Superior temporal gyrus (tissue), 1 donor: ENCODE measurements around the gene CEACAM21.
A peak's percentile ranks its signal among the peaks of the same experiment; 100 is the strongest.
"Not testable (repeated sequence)": the region's sequence is repeated elsewhere in the genome, so short reads cannot be mapped to it uniquely, and the experiment has no call there.

Experiments
- DNase-seq: peaks from one replicate; pipeline ENCODE4 v3.0.0-alpha.2; 2016; ENCODE audit errors: extremely low spot score

Gene CEACAM21

DNA sequence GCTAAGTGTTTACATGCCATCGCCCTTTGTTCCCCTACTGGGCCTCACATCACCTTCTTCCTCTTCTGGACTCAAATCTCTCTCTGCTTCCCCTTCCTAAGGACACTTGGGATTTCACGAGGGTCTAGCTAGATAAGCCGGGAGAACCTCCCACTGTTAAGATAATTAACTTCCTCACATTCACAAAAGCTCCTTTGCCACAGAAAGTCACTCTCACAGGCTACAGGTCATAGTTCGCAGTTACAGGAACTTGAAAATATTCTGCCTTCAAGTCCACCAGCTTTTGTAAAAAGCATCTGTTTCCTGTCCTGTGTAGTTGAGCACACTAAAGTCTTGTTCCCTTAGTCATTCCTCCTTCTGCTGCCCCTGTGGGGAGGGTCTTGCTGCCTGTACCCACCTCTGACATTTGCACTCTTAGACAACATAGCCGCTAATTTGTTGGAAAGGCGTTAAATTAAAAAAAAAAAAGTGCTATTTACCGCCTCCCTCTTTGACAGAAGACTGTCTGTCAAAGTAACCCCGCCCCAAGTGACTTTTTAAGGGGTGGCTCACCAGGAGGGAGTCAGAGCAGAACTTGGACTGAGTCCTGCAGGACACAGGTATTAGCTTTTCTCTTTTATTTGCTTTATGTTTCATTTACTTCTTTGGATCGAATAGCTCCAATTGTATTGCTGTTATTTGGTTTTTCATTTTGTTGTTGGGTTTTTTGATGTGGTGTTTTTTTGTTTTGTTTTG, 26.8 kb upstream of the CEACAM21 start:
- no peak for DNase-seq

- no peak for DNase-seq
Measured at GRCh38 chr19:41549884-41550283, 26.1 kb upstream of the CEACAM21 start.

- DNase-seq = no peak
Measured at GRCh38 chr19:41551212-41551610, 24.8 kb upstream of the CEACAM21 start.

DNA sequence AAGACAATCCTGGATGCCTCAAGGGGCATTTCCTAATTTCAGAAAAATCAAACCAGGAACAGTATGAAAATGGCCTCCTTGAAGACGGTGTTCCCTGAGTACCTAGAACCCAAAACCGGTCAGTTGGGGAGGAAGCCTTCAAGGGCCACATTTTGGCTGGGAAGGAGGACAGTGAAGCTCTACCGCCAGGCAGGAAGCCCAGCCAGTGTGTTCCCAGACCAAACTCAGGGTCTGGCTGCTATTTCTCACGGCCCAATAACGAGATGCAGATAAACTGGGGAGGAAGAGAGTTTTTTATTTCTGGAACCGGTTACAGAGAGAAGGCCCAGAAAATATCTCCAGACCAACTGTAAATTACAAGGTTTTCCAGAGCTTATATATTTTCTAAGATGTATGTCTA, 24.3 kb upstream of the CEACAM21 start:
- no peak for DNase-seq

GRCh38 chr19:41552558-41552957, 23.4 kb upstream of the CEACAM21 start:
- DNase-seq = no peak

GRCh38 chr19:41553804-41554203, 22.2 kb upstream of the CEACAM21 start:
- DNase-seq = no peak

DNA sequence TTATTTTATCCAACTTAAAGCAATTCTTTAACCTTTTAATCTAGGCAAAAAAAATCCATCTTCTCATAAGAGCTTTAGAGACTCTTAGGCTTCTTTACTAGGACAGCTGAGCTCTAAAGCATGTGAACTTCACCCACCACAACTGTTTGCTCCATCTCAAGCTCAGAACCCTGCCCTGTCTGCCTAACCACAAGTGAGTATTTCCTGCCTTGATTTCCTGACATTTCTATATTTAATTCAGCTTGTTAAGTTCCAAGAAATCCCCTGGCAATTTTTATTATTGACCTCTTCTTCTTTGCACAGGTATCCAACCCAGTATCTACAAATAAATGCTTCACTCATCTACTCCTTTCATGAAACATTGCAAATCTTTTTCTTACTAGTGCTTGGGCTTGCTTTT, 21.1 kb upstream of the CEACAM21 start:
- DNase-seq = no peak

DNA sequence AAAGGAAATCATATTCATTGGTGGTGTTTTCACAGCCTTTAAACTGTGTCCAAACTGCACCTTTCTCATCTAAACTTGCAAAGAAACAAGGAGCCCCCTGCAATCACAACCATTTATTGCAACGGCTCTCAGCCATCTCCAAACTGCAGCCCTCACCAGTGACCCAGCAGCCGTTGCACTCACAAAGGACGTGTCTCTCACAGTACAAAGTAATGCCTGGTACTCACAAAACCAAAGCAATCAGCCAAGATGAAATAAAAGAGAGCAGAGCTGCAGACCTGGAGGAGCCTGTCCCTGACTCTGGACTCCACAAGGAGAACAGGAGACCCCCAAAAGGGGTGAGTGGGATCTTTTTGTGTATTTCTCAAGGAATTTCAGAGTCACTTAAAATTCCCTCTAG, 20.2 kb upstream of the CEACAM21 start:
- DNase-seq = no peak

DNA sequence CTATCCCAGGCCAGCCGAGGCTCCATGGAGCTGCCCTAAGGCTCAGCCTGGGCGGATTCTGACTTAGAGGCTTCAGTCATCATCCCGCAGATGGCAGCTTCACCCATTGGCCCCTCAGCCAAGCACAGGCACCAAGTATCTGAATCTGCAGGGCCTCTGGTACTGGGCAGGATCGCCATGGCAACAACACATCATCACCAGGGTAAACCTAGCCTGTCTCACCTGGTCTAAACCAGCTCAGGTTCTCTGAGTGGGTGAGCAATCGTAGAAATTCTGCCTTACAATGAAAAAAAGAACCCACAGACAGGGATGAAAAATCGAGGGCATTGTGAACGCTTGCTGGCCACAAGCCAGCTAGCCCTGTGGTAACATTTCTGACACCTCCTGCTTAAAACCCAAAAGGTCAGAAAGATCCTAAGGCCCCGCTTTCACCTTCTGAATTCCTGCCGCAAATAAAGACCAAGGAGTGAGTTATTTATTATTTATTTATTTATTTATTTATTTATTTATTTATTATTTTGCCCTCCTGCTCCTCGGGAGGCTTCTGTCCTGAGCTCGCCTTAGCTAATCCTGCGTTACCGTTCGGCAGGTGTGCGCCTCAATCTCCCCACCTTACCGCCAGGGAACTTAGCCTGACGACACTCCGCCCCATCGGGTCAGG, 12.0 kb upstream of the CEACAM21 start:
- DNase-seq = no peak

- DNase-seq = no peak
Measured at GRCh38 chr19:41564515-41565378, 11.2 kb upstream of the CEACAM21 start.

- DNase-seq = no peak
Measured at GRCh38 chr19:41565379-41565720, 10.6 kb upstream of the CEACAM21 start.

DNA sequence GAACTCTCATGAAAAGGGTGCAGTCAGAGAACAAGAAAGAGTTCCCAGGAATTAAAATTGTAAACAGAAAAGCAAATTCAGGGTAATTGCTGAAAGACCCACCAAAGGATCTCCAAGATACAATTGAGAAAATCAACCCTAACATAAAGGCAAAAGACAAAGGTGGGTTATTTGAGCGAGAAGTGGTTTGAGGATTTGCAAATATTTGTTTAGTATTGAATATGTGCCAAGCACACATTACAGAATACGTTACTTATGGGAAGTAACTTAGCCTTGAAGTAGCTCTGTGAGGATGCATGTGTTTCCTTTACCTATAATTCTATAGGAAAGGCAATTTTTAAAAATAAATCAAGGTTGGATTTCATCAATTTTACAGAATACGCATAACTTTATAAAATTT, 10.0 kb upstream of the CEACAM21 start:
- no peak for DNase-seq

- DNase-seq = no peak
Measured at GRCh38 chr19:41569481-41570150, 6.3 kb upstream of the CEACAM21 start.

DNA sequence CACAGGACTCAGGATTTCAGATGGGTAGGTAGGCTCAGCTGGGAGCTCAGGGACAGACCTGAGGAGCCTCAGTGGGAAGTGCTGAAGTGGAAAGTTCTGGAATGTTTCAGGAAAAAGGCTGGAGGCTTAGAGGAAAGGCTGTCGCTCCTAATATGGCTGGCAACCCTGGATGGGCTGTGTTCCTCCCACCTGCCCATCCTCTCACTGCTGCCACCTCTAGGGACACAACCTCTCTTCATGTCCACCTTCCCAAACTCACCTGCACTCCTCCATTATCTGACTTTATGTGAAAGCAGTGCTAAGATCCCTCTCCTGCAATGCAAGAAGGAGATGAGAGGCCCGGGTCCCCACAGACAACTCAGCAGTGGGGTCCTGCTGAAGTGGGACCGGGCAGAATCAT, 5.8 kb upstream of the CEACAM21 start:
- no peak for DNase-seq

DNA sequence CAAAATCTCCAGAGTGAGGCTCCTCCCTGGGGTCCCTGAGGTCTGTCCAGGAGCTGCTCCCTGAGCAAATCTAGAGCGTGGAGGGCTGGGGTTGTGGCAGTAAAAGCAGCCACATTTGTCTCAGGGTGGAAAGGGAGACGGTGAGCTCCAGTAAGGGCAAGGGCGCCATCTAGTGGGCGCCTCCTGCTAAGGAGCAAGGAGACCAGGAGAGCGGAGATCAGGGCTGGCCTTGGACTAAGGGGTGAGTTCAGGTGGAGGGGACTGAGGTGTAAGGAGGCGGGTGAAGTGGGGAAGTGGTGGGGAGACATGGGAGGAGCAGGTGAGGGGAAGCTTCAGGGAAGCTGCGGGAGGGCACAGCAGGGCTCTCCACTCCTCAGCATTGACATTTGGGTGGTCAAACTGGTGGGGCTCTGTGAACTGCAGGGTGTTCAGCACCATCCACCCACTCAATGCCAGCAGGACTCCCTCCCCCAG, 5.3 kb upstream of the CEACAM21 start:
- DNase-seq = peak; percentile 76

GRCh38 chr19:41577144-41577830, 1.3 kb downstream of the CEACAM21 start:
- DNase-seq = no peak

GRCh38 chr19:41577833-41578232, 1.9 kb downstream of the CEACAM21 start:
- DNase-seq = no peak

- no peak for DNase-seq
Measured at GRCh38 chr19:41578886-41579285, 2.9 kb downstream of the CEACAM21 start.

DNA sequence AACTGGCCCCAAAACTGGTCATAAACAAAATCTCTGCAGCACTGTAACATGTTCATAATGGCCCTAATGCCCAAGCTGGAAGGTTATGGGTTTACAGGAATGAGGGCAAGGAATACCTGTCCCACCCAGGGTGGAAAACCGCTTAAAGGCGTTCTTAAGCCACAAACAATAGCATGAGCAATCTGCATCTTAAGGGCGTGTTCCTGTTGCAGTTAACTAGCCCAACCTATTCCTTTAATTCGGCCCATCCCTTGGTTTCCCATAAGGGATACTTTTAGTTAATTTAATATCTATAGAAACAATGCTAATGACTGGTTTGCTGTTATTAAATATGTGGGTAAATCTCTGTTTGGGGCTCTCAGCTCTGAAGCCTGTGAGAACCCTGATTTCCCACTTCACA, 5.1 kb downstream of the CEACAM21 start:
- DNase-seq = not testable (repeated sequence)

- not testable (repeated sequence) for DNase-seq
Measured at GRCh38 chr19:41582577-41583182, 6.7 kb downstream of the CEACAM21 start.

- DNase-seq = no peak
Measured at GRCh38 chr19:41584260-41584810, 8.4 kb downstream of the CEACAM21 start.
